SK-N-SH (cell line): Measurements from ENCODE around the gene TJP2. TPM values are rescaled to one million over a fixed set of nuclear protein-coding genes. Genes with fewer than 3 reads are reported as not detected.

ENCODE experiments used
- CTCF ChIA-PET: fragments of 300-600, 350-600 bp; formaldehyde crosslinking; extraction: SDS; loops from one replicate; lab custom pipeline; 2021; lab: Yijun Ruan, JAX
- POLR2A ChIA-PET: fragments of 350-600 bp; sonication (Branson Sonifier 250); formaldehyde crosslinking; extraction: SDS; loops from one replicate; lab custom pipeline; 2020; ENCODE audit warnings: antibody characterized with exemption, inconsistent platforms; lab: Yijun Ruan, JAX
- DNase-seq: peaks from one replicate; pipeline ENCODE4 v3.0.0; 2012
- H2AFZ ChIP-seq: fragments of 200-600 bp; sonication (generic); 2 replicates; pipeline ENCODE4 v1.8.1; 2016; ENCODE audit warnings: antibody characterized with exemption, mild to moderate bottlenecking, low read depth
- H3F3A ChIP-seq: fragments of 200-600 bp; sonication (generic); replicated peaks from 2 replicates; pipeline ENCODE3; 2016; ENCODE audit warnings: antibody characterized with exemption, mild to moderate bottlenecking; ENCODE audit not compliant: insufficient read depth
- H3K27ac ChIP-seq, 2 experiments: fragments of 200-500 bp in 1 of 2; fragments of 200-600 bp in 1 of 2; sonication (Bioruptor generic) in 1 of 2; sonication (generic), shearing (Covaris generic) in 1 of 2; 2 replicates each; pipeline versions ENCODE4 v1.5.1 to v1.6.1; 2014 to 2016; ENCODE audit warnings: low read depth in 2 of 2, inconsistent platforms in 1 of 2, low read length in 1 of 2, mild to moderate bottlenecking in 1 of 2, mixed read lengths in 1 of 2
- H3K27me3 ChIP-seq: fragments of 200-600 bp; sonication (generic), shearing (Covaris generic); 2 replicates; pipeline ENCODE4 v1.6.1; 2016; ENCODE audit warnings: mixed run types; ENCODE audit not compliant: insufficient read depth
- H3K36me3 ChIP-seq, 2 experiments: fragments of 200-500 bp in 1 of 2; fragments of 200-600 bp in 1 of 2; sonication (Bioruptor generic) in 1 of 2; sonication (generic) in 1 of 2; replicated peaks in 1 of 2; 2 replicates each; pipeline versions ENCODE3 to v1.5.1; 2014 to 2016; ENCODE audit warnings: low read length in 1 of 2, mild to moderate bottlenecking in 1 of 2; ENCODE audit not compliant: insufficient read depth in 2 of 2, control insufficient read depth in 1 of 2
- H3K4me1 ChIP-seq, 2 experiments: fragments of 200-500 bp in 1 of 2; fragments of 200-600 bp in 1 of 2; sonication (Bioruptor generic) in 1 of 2; sonication (generic), shearing (Covaris generic) in 1 of 2; 2 replicates each; pipeline versions ENCODE4 v1.5.1 to v1.6.1; 2014 to 2016; ENCODE audit warnings: low read depth in 1 of 2, low read length in 1 of 2, mixed run types in 1 of 2; ENCODE audit not compliant: insufficient read depth in 2 of 2, control insufficient read depth in 1 of 2
- H3K4me2 ChIP-seq: fragments of 200-600 bp; sonication (generic), shearing (Covaris generic); 2 replicates; pipeline ENCODE4 v1.6.1; 2017; ENCODE audit warnings: mixed run types
- H3K4me3 ChIP-seq, 2 experiments: fragments of 200-500 bp in 1 of 2; fragments of 200-600 bp in 1 of 2; sonication (Bioruptor generic) in 1 of 2; sonication (generic), shearing (Covaris generic) in 1 of 2; 2 replicates each; pipeline versions ENCODE4 v1.5.1 to v1.8.1; 2014 to 2016; ENCODE audit warnings: low read depth in 2 of 2, inconsistent platforms in 1 of 2, low read length in 1 of 2, mild to moderate bottlenecking in 1 of 2, mixed read lengths in 1 of 2, moderate library complexity in 1 of 2
- H3K79me2 ChIP-seq: fragments of 200-600 bp; sonication (generic); 2 replicates; pipeline ENCODE4 v1.8.1; 2017; ENCODE audit warnings: mild to moderate bottlenecking; ENCODE audit not compliant: insufficient read depth
- H3K9ac ChIP-seq: fragments of 200-600 bp; sonication (generic); 2 replicates; pipeline ENCODE4 v1.6.1; 2017; ENCODE audit warnings: mixed run types
- H3K9me2 ChIP-seq: fragments of 200-600 bp; sonication (generic); 2 replicates; pipeline ENCODE4 v1.6.1; 2017; ENCODE audit warnings: mixed run types
- H3K9me3 ChIP-seq: fragments of 200-600 bp; sonication (generic); 2 replicates; pipeline ENCODE4 v1.6.1; 2017; ENCODE audit warnings: mixed run types, mild to moderate bottlenecking, moderate library complexity
- H4K20me1 ChIP-seq: fragments of 200-600 bp; sonication (generic); 2 replicates; pipeline ENCODE4 v1.6.1; 2017; ENCODE audit warnings: mild to moderate bottlenecking, mixed run types; ENCODE audit not compliant: insufficient read depth
- CHD2 ChIP-seq: fragments of 150-350 bp; IDR thresholded peaks from 2 replicates; pipeline ENCODE4 v1.6.1; 2018; ENCODE audit warnings: low read length; ENCODE audit not compliant: partially characterized antibody
- CTCF ChIP-seq: fragments of 200-600 bp; sonication (generic); IDR thresholded peaks from 2 replicates; pipeline ENCODE4 v1.6.1; 2017; ENCODE audit warnings: antibody characterized with exemption, mild to moderate bottlenecking, moderate library complexity
- FOXJ3 ChIP-seq: sonication (generic); formaldehyde crosslinking; IDR thresholded peaks from 2 replicates; pipeline ENCODE4 v1.5.1; 2020; ENCODE audit warnings: mild to moderate bottlenecking, missing genetic modification reagents
- GATA2 ChIP-seq: sonication (generic); formaldehyde crosslinking; IDR thresholded peaks from 2 replicates; pipeline ENCODE4 v1.5.0; 2020; ENCODE audit warnings: mild to moderate bottlenecking, missing genetic modification reagents
- IRF3 ChIP-seq: fragments of 150-350 bp; IDR thresholded peaks from 2 replicates; pipeline ENCODE4 v1.6.1; 2016; ENCODE audit warnings: mild to moderate bottlenecking, low read depth, low read length
- JUND ChIP-seq: IDR thresholded peaks from 2 replicates; pipeline ENCODE4 v1.4.0; 2012
- MAX ChIP-seq: IDR thresholded peaks from 2 replicates; pipeline ENCODE4 v1.4.0; 2012; ENCODE audit warnings: low read depth
- MEF2A ChIP-seq: IDR thresholded peaks from 2 replicates; pipeline ENCODE4 v1.4.0; 2012; ENCODE audit warnings: low read depth, borderline replicate concordance
- NRF1 ChIP-seq: IDR thresholded peaks from 2 replicates; pipeline ENCODE4 v1.6.1; 2012; ENCODE audit warnings: low read depth, mild to moderate bottlenecking, low read length
- RAD21 ChIP-seq: IDR thresholded peaks from 2 replicates; pipeline ENCODE4 v1.6.1; 2012; ENCODE audit warnings: mild to moderate bottlenecking, low read length
- REST ChIP-seq: IDR thresholded peaks from 2 replicates; pipeline ENCODE4 v1.6.1; 2012; ENCODE audit warnings: mild to moderate bottlenecking, low read depth, low read length, moderate library complexity
- RFX5 ChIP-seq: IDR thresholded peaks from 2 replicates; pipeline ENCODE4 v1.6.1; 2012; ENCODE audit warnings: mild to moderate bottlenecking, improper control_type of control experiment, low read length
- SMC3 ChIP-seq: IDR thresholded peaks from 2 replicates; pipeline ENCODE4 v1.6.1; 2012; ENCODE audit warnings: low read depth, low read length, improper control_type of control experiment
- TCF12 ChIP-seq: IDR thresholded peaks from 2 replicates; pipeline ENCODE4 v1.4.0; 2012
- TEAD4 ChIP-seq: IDR thresholded peaks from 2 replicates; pipeline ENCODE4 v1.4.0; 2012; ENCODE audit warnings: mild to moderate bottlenecking, borderline replicate concordance; ENCODE audit not compliant: insufficient read depth
- WGBS: methylation state at CpG from one replicate; pipeline ENCODE4 v1.1.6; 2017; ENCODE audit warnings: low lambda C conversion rate; 5-methylcytosine and 5-hydroxymethylcytosine counted together
- polyA plus RNA-seq, 3 experiments: library from polyadenylated mRNA; depleted of rRNA; stranded (reverse); fragments of >200 nt; gene quantifications; 2 replicates each; pipeline ENCODE4 v1.2.3, GENCODE V29; 2012

Gene TJP2
- polyA plus RNA-seq, 1 of the 3 experiments (the other 2 are of a cell fraction): 17.7 TPM

- H3K9ac ChIP-seq: no peak overlapping the region
- 39% methylated on average over 2 of the region's 2 CpGs for WGBS
- H3K9me3 ChIP-seq: no peaks in the 10 kb centered on the region
- DNase-seq: peak; percentile 73
- H4K20me1 ChIP-seq: no peaks in the 10 kb centered on the region
- no peaks in the 10 kb centered on the region for H3K27me3 ChIP-seq
- POLR2A ChIA-PET: no interaction called here
- H3K4me1 ChIP-seq: peaks cover 0 to 2% of the 10 kb centered on the region in 2 experiments; a peak in 1 of 4 replicates
- H3K79me2 ChIP-seq: no peaks in the 10 kb centered on the region
- H3K36me3 ChIP-seq: peaks cover 27 to 32% of the 10 kb centered on the region in 2 experiments
- H3F3A ChIP-seq: no peaks in the 10 kb centered on the region
- H3K27ac ChIP-seq: peak overlapping the region in 1 of 2 experiments; percentile 24; a peak in 1 of 4 replicates
- no peak overlapping the region; a peak in 1 of 4 replicates for H3K4me3 ChIP-seq
- no peaks in the 10 kb centered on the region for H3K9me2 ChIP-seq
- TF ChIP-seq GATA2 (CRISPR knock-in tag) (peak; percentile 39; the same call in 1 of the 2 replicates), MEF2A (no peak), CHD2 (no peak), IRF3 (no peak), TCF12 (peak; percentile 32; the same call in 1 of the 2 replicates), JUND (no peak), FOXJ3 (CRISPR knock-in tag) (no peak), SMC3 (no peak), RAD21 (peak; percentile 45; the same call in 1 of the 2 replicates), RFX5 (no peak), CTCF (peak; percentile 86), REST (no peak), MAX (0 out of 2 replicates have a peak, but pooled peaks have one; percentile 18), TEAD4 (peak; percentile 28; the same call in 1 of the 2 replicates), NRF1 (no peak)
- TF ChIP-seq, all 33 proteins: peak for 6
- Histone ChIP-seq H3K4me2 (no peak overlapping the region), H2AFZ (no peak overlapping the region)
- CTCF ChIA-PET: interaction anchor here (0.7 to 2.4 kb wide), 20 partner anchors 8 to 562 kb away, joined by 3 to 17 read pairs (median 4); partner anchors contain the start of gene FXN
Measured at GRCh38 chr9:69223605-69224004, 49.5 kb downstream of the TJP2 start.
